ENCODE measurements around the gene EXT2.

DNA sequence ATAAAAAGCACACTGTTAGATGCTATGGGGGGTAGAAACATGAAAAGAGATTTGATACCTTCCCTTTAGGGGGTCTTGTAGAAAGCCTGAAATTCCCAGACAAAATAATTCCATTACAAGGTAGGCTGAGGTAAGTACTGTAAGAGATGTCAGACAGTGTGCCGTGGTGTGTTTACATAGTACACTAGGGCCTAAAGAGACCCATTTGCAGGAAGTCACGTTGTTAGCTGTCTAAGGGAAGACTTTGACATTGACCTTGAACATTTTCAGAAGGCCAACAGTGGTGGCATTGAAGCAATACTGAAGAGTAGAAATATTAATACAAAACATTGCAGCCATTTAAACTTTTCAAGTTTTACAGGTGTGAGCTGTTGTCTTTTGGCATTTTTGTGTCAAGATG lies 30.8 kb downstream of the EXT2 start:
- no peak for TF ChIP-seq CTCF (IDR thresholded peaks at IDR 0.05)
- no peak for TF ChIP-seq FOXP1 (CRISPR knock-in tag; IDR thresholded peaks at IDR 0.05; ENCODE audit: borderline replicate concordance)
- TF ChIP-seq ZNF121 (CRISPR knock-in tag; IDR thresholded peaks at IDR 0.05) = no peak
- TF ChIP-seq, protein P1, sequence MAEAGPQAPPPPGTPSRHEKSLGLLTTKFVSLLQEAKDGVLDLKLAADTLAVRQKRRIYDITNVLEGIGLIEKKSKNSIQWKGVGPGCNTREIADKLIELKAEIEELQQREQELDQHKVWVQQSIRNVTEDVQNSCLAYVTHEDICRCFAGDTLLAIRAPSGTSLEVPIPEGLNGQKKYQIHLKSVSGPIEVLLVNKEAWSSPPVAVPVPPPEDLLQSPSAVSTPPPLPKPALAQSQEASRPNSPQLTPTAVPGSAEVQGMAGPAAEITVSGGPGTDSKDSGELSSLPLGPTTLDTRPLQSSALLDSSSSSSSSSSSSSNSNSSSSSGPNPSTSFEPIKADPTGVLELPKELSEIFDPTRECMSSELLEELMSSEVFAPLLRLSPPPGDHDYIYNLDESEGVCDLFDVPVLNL (CRISPR knock-in tag; IDR thresholded peaks at IDR 0.05; ENCODE audit: borderline replicate concordance, low read depth) = no peak
- no peak for TF ChIP-seq ZNF423 (CRISPR knock-in tag; IDR thresholded peaks at IDR 0.05)
- no peak for TF ChIP-seq ATF3 (CRISPR knock-in tag; conservative IDR thresholded peaks at IDR 0.05)
- TF ChIP-seq, protein P2, sequence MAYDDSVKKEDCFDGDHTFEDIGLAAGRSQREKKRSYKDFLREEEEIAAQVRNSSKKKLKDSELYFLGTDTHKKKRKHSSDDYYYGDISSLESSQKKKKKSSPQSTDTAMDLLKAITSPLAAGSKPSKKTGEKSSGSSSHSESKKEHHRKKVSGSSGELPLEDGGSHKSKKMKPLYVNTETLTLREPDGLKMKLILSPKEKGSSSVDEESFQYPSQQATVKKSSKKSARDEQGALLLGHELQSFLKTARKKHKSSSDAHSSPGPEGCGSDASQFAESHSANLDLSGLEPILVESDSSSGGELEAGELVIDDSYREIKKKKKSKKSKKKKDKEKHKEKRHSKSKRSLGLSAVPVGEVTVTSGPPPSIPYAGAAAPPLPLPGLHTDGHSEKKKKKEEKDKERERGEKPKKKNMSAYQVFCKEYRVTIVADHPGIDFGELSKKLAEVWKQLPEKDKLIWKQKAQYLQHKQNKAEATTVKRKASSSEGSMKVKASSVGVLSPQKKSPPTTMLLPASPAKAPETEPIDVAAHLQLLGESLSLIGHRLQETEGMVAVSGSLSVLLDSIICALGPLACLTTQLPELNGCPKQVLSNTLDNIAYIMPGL (CRISPR knock-in tag; IDR thresholded peaks at IDR 0.05) = no peak
- TF ChIP-seq, protein P3, sequence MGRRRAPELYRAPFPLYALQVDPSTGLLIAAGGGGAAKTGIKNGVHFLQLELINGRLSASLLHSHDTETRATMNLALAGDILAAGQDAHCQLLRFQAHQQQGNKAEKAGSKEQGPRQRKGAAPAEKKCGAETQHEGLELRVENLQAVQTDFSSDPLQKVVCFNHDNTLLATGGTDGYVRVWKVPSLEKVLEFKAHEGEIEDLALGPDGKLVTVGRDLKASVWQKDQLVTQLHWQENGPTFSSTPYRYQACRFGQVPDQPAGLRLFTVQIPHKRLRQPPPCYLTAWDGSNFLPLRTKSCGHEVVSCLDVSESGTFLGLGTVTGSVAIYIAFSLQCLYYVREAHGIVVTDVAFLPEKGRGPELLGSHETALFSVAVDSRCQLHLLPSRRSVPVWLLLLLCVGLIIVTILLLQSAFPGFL (CRISPR knock-in tag; IDR thresholded peaks at IDR 0.05; ENCODE audit: borderline replicate concordance) = no peak
- no peak for TF ChIP-seq JUN (CRISPR knock-in tag; IDR thresholded peaks at IDR 0.05)

All from WTC11 (cell line).